DND-41 (cell line): Measurements from ENCODE around the gene PALMD.

Source experiments
- ATAC-seq: fragments of 200-7000 bp; cut with Tn5 transposase; 3 replicates; pipeline ENCODE4 v1.9.1; 2021; ENCODE audit warnings: low read depth; ENCODE audit not compliant: insufficient read depth
- DNase-seq: peaks from one replicate; pipeline ENCODE4 v3.0.0-alpha.2; 2020
- H2AFZ ChIP-seq: 2 replicates; pipeline ENCODE4 v1.6.0; 2012; ENCODE audit warnings: low read depth, low read length
- H3K27ac ChIP-seq: 2 replicates; pipeline ENCODE4 v1.5.1; 2012; ENCODE audit warnings: low read length, inconsistent platforms
- H3K27me3 ChIP-seq: fragments of 200-600 bp; sonication (generic); 2 replicates; pipeline ENCODE4 v1.6.0; 2012; ENCODE audit warnings: low read length, mild to moderate bottlenecking, inconsistent platforms; ENCODE audit not compliant: insufficient read depth, poor library complexity
- H3K36me3 ChIP-seq: 2 replicates; pipeline ENCODE4 v1.5.1; 2012; ENCODE audit warnings: low read length, inconsistent platforms; ENCODE audit not compliant: insufficient read depth
- H3K4me1 ChIP-seq: 2 replicates; pipeline ENCODE4 v1.5.1; 2012; ENCODE audit warnings: mild to moderate bottlenecking, low read length; ENCODE audit not compliant: insufficient read depth
- H3K4me2 ChIP-seq: 2 replicates; pipeline ENCODE4 v1.6.0; 2012; ENCODE audit warnings: mild to moderate bottlenecking, moderate library complexity, low read length, inconsistent platforms; ENCODE audit not compliant: insufficient read depth
- H3K4me3 ChIP-seq, 2 experiments: fragments of 200-600 bp in 1 of 2; shearing (Covaris generic) in 1 of 2; 2 replicates each; pipeline ENCODE4 v1.5.1; 2012 to 2016; ENCODE audit warnings: inconsistent platforms in 2 of 2, low read length in 2 of 2, mild to moderate bottlenecking in 2 of 2, low read depth in 1 of 2, moderate library complexity in 1 of 2
- H3K79me2 ChIP-seq: 2 replicates; pipeline ENCODE4 v1.6.0; 2012; ENCODE audit warnings: low read length, inconsistent platforms; ENCODE audit not compliant: insufficient read depth
- H3K9ac ChIP-seq: 2 replicates; pipeline ENCODE4 v1.6.0; 2012; ENCODE audit warnings: low read depth, mild to moderate bottlenecking, inconsistent platforms, low read length, moderate library complexity
- H3K9me3 ChIP-seq: 2 replicates; pipeline ENCODE4 v1.5.1; 2012; ENCODE audit warnings: low read length, moderate library complexity, mild to moderate bottlenecking, inconsistent platforms; ENCODE audit not compliant: insufficient read depth, severe bottlenecking
- H4K20me1 ChIP-seq: 2 replicates; pipeline ENCODE4 v1.6.0; 2012; ENCODE audit warnings: low read length; ENCODE audit not compliant: insufficient read depth
- CTCF ChIP-seq: IDR thresholded peaks from 2 replicates; pipeline ENCODE4 v1.5.1; 2012; ENCODE audit warnings: borderline replicate concordance, low read length, moderate library complexity, mild to moderate bottlenecking; ENCODE audit not compliant: poor library complexity, severe bottlenecking; ENCODE audit errors: extremely low read depth
- EZH2 ChIP-seq: IDR thresholded peaks from 3 replicates; pipeline ENCODE4 v1.6.1; 2012; ENCODE audit warnings: borderline replicate concordance, low read depth, mild to moderate bottlenecking, moderate library complexity, low read length, inconsistent platforms; ENCODE audit not compliant: severe bottlenecking

PALMD gene

GRCh38 chr1:99627615-99628014 is 18.3 kb upstream of the PALMD start:
- H3K9ac ChIP-seq: no peak overlapping the region
- no peaks in the 10 kb centered on the region for H4K20me1 ChIP-seq
- H3K27ac ChIP-seq: no peak overlapping the region
- H3K79me2 ChIP-seq: no peaks in the 10 kb centered on the region
- H3K36me3 ChIP-seq: no peaks in the 10 kb centered on the region
- H2AFZ ChIP-seq: no peak overlapping the region
- no peaks in the 10 kb centered on the region for H3K27me3 ChIP-seq
- TF ChIP-seq EZH2 (no peak), CTCF (no peak)
- no peaks in the 10 kb centered on the region for H3K4me1 ChIP-seq
- ATAC-seq (no peak), DNase-seq (no peak)
- H3K9me3 ChIP-seq: no peaks in the 10 kb centered on the region
- no peak overlapping the region for H3K4me3 ChIP-seq
- H3K4me2 ChIP-seq: no peak overlapping the region

GRCh38 chr1:99629164-99629563 is 16.7 kb upstream of the PALMD start:
- Histone ChIP-seq H3K27me3 (no peaks in the 10 kb centered on the region), H3K9me3 (no peaks in the 10 kb centered on the region), H3K27ac (no peak overlapping the region), H3K9ac (no peak overlapping the region), H2AFZ (no peak overlapping the region), H3K4me1 (no peaks in the 10 kb centered on the region), H3K79me2 (no peaks in the 10 kb centered on the region), H4K20me1 (no peaks in the 10 kb centered on the region), H3K36me3 (no peaks in the 10 kb centered on the region), H3K4me3 (no peak overlapping the region), H3K4me2 (no peak overlapping the region)
- DNase-seq (no peak), ATAC-seq (no peak)
- no peak for TF ChIP-seq CTCF
- TF ChIP-seq EZH2: no peak

GRCh38 chr1:99634971-99635624 is 10.8 kb upstream of the PALMD start:
- no peaks in the 10 kb centered on the region for H3K9me3 ChIP-seq
- H3K9ac ChIP-seq: no peak overlapping the region
- H3K27ac ChIP-seq: no peak overlapping the region
- no peaks in the 10 kb centered on the region for H3K27me3 ChIP-seq
- no peak overlapping the region for H3K4me3 ChIP-seq
- no peaks in the 10 kb centered on the region for H3K36me3 ChIP-seq
- H3K4me2 ChIP-seq: no peak overlapping the region
- ATAC-seq (no peak), DNase-seq (no peak)
- no peak for TF ChIP-seq CTCF
- no peak for TF ChIP-seq EZH2
- H2AFZ ChIP-seq: no peak overlapping the region
- H3K79me2 ChIP-seq: no peaks in the 10 kb centered on the region
- no peaks in the 10 kb centered on the region for H4K20me1 ChIP-seq
- H3K4me1 ChIP-seq: no peaks in the 10 kb centered on the region

- Histone ChIP-seq H3K4me3 (no peak overlapping the region), H3K27ac (no peak overlapping the region)
- ATAC-seq: no peak
Measured at GRCh38 chr1:99635664-99636063, 10.2 kb upstream of the PALMD start.

More at GRCh38 chr1:99635664-99636063, 10.2 kb upstream of the PALMD start:
- Histone ChIP-seq H3K9me3 (no peaks in the 10 kb centered on the region), H4K20me1 (no peaks in the 10 kb centered on the region), H2AFZ (no peak overlapping the region), H3K79me2 (no peaks in the 10 kb centered on the region), H3K27me3 (no peaks in the 10 kb centered on the region), H3K4me2 (no peak overlapping the region), H3K9ac (no peak overlapping the region), H3K4me1 (no peaks in the 10 kb centered on the region), H3K36me3 (no peaks in the 10 kb centered on the region)
- TF ChIP-seq EZH2 (no peak), CTCF (no peak)
- DNase-seq: no peak
